Sigmoid colon (tissue), 4 donors: ENCODE results near the gene WDR37.

ENCODE experiments used
- CTCF ChIP-seq, 4 experiments: fragments of 450-650 bp in 3 of 4; fragments of 200-600 bp in 1 of 4; IDR thresholded peaks; one replicate each; pipeline ENCODE4 v1.5.1; 2016 to 2019; ENCODE audit warnings: antibody characterized with exemption in 4 of 4, mild to moderate bottlenecking in 3 of 4, moderate library complexity in 2 of 4
- EP300 ChIP-seq, 4 donors: sonication (generic); formaldehyde crosslinking; IDR thresholded peaks; one replicate each; pipeline ENCODE4 v1.6.1; 2017; ENCODE audit warnings: antibody characterized with exemption in 4 of 4
- POLR2A ChIP-seq, 2 donors: fragments of 450-650 bp; IDR thresholded peaks; one replicate each; pipeline ENCODE4 v1.6.1; 2016; ENCODE audit warnings: antibody characterized with exemption in 2 of 2, mild to moderate bottlenecking in 2 of 2, moderate library complexity in 2 of 2
- POLR2AphosphoS5 ChIP-seq, 4 donors: sonication (generic); formaldehyde crosslinking; IDR thresholded peaks; one replicate each; pipeline ENCODE4 v1.6.1; 2017; ENCODE audit warnings: antibody characterized with exemption in 4 of 4

- no peak for TF ChIP-seq CTCF (IDR thresholded peaks at IDR 0.05)
- no peak for TF ChIP-seq POLR2A (IDR thresholded peaks at IDR 0.05)
- no peak for TF ChIP-seq POLR2AphosphoS5 (IDR thresholded peaks at IDR 0.05)
- TF ChIP-seq EP300 (IDR thresholded peaks at IDR 0.05) = no peak
These were observed 28.1 kb downstream of the WDR37 start for GRCh38 chr10:1084011-1084950.
